HepG2 (cell line): Measurements from ENCODE around the gene SOBP. TPM values are rescaled to one million over a fixed set of nuclear protein-coding genes. Genes with fewer than 3 reads are reported as not detected.

Experiments
- BCL6 ChIP-seq: IDR thresholded peaks from 2 replicates; pipeline ENCODE4 v1.6.1; 2016; ENCODE audit warnings: missing genetic modification reagents, missing compliant biosample characterization
- CREB1 ChIP-seq, 2 experiments: fragments of 450-650 bp in 1 of 2; IDR thresholded peaks; 2 replicates each; pipeline ENCODE4 v1.6.1; 2016 to 2017; ENCODE audit warnings: control low read depth in 1 of 2, mild to moderate bottlenecking in 1 of 2, missing compliant biosample characterization in 1 of 2, missing genetic modification characterization in 1 of 2
- EP300 ChIP-seq, 3 experiments: sonication (generic) in 1 of 3; formaldehyde crosslinking in 1 of 3; IDR thresholded peaks; 2 replicates each; pipeline versions ENCODE4 v1.5.1 to v1.6.1; 2011 to 2020; ENCODE audit warnings: low read depth in 2 of 3, low read length in 2 of 3, borderline replicate concordance in 1 of 3, improper control_type of control experiment in 1 of 3, mild to moderate bottlenecking in 1 of 3, missing genetic modification reagents in 1 of 3, moderate library complexity in 1 of 3
- FOSL2 ChIP-seq: sonication (generic); formaldehyde crosslinking; IDR thresholded peaks from 2 replicates; pipeline ENCODE4 v1.4.0; 2020; ENCODE audit warnings: missing genetic modification reagents
- GABPA ChIP-seq, 2 experiments: IDR thresholded peaks; 2 replicates each; pipeline ENCODE4 v1.6.1; 2011 to 2016; ENCODE audit warnings: low read depth in 2 of 2, low read length in 1 of 2, missing biosample characterization in 1 of 2, missing genetic modification characterization in 1 of 2
- KDM6A ChIP-seq: IDR thresholded peaks from 2 replicates; pipeline ENCODE4 v1.6.1; 2016; ENCODE audit warnings: low read depth
- KLF16 ChIP-seq, 2 experiments: sonication (generic) in 1 of 2; formaldehyde crosslinking in 1 of 2; IDR thresholded peaks; 2 replicates each; pipeline versions ENCODE4 v1.6.1 to v1.8.0; 2016 to 2023; ENCODE audit warnings: missing genetic modification reagents in 2 of 2, missing compliant biosample characterization in 1 of 2
- MAFK ChIP-seq, 2 experiments: IDR thresholded peaks in 1 of 2; conservative IDR thresholded peaks in 1 of 2; 2 replicates each; pipeline ENCODE4 v1.6.1; 2011; ENCODE audit warnings: improper control_type of control experiment in 2 of 2, low read length in 2 of 2
- MEIS1 ChIP-seq: sonication (generic); formaldehyde crosslinking; IDR thresholded peaks from 2 replicates; pipeline ENCODE4 v1.9.0; 2021; ENCODE audit warnings: mild to moderate bottlenecking, missing genetic modification reagents, moderate library complexity, borderline replicate concordance
- MXD4 ChIP-seq: IDR thresholded peaks from 2 replicates; pipeline ENCODE4 v1.6.1; 2016; ENCODE audit warnings: mild to moderate bottlenecking, missing biosample characterization, missing genetic modification reagents
- NFKBIZ ChIP-seq: IDR thresholded peaks from 2 replicates; pipeline ENCODE4 v1.6.1; 2018; ENCODE audit warnings: missing genetic modification reagents, missing compliant biosample characterization
- PHF21A ChIP-seq: sonication (generic); formaldehyde crosslinking; IDR thresholded peaks from 2 replicates; pipeline ENCODE4 v1.5.0; 2020; ENCODE audit warnings: mild to moderate bottlenecking, missing genetic modification reagents
- SALL2 ChIP-seq: sonication (generic); formaldehyde crosslinking; IDR thresholded peaks from 2 replicates; pipeline ENCODE4 v1.8.1; 2023; ENCODE audit warnings: mild to moderate bottlenecking, missing genetic modification reagents, inconsistent platforms
- SOX13 ChIP-seq, 3 experiments: fragments of 450-650 bp in 1 of 3; sonication (generic) in 1 of 3; formaldehyde crosslinking in 1 of 3; IDR thresholded peaks in 2 of 3; conservative IDR thresholded peaks in 1 of 3; 2 replicates each; pipeline versions ENCODE4 v1.5.0 to v1.6.1; 2016 to 2020; ENCODE audit warnings: antibody characterized with exemption in 1 of 3, mild to moderate bottlenecking in 1 of 3, missing compliant biosample characterization in 1 of 3, missing genetic modification reagents in 1 of 3, moderate library complexity in 1 of 3
- TBX3 ChIP-seq: fragments of 450-650 bp; IDR thresholded peaks from 2 replicates; pipeline ENCODE4 v1.6.1; 2017; ENCODE audit warnings: antibody characterized with exemption, mild to moderate bottlenecking, inconsistent platforms, borderline replicate concordance
- TEAD3 ChIP-seq: optimal IDR thresholded peaks from 2 replicates; pipeline ENCODE3; 2016; ENCODE audit warnings: borderline replicate concordance
- YEATS4 ChIP-seq: sonication (generic); formaldehyde crosslinking; IDR thresholded peaks from 2 replicates; pipeline ENCODE4 v1.4.0; 2020; ENCODE audit warnings: missing genetic modification reagents, borderline replicate concordance
- ZBTB7B ChIP-seq: sonication (generic); formaldehyde crosslinking; IDR thresholded peaks from 2 replicates; pipeline ENCODE4 v1.4.0; 2020; ENCODE audit warnings: missing genetic modification reagents
- ZNF589 ChIP-seq: sonication (generic); formaldehyde crosslinking; conservative IDR thresholded peaks from 2 replicates; pipeline ENCODE4 v1.8.0; 2022; ENCODE audit warnings: mild to moderate bottlenecking, moderate library complexity, missing genetic modification reagents
- ZNF614 ChIP-seq: IDR thresholded peaks from 2 replicates; pipeline ENCODE4 v1.6.1; 2018; ENCODE audit warnings: missing biosample characterization, missing genetic modification reagents, inconsistent platforms, borderline replicate concordance
- ZNF772 ChIP-seq: sonication (generic); formaldehyde crosslinking; IDR thresholded peaks from 2 replicates; pipeline ENCODE4 v1.5.0; 2020; ENCODE audit warnings: mild to moderate bottlenecking, missing genetic modification reagents
- polyA plus RNA-seq, 8 experiments: library from polyadenylated mRNA; depleted of rRNA in 3 of 8; stranded (reverse) in 7 of 8; unstranded in 1 of 8; fragments of >200 nt; fragmentation: Illumina TruSeq in 4 of 8; extraction: Trizol in 4 of 8; gene quantifications; 2 replicates each; pipeline versions ENCODE4 v1.2.1 to v1.2.3, GENCODE V29; 2011 to 2016; ENCODE audit warnings: low read depth in 4 of 8, missing spikeins in 1 of 8, mixed read lengths in 1 of 8; ENCODE audit not compliant: insufficient read depth in 1 of 8
- total RNA-seq, 5 experiments: library from RNA; depleted of rRNA; stranded (reverse); fragments of >200 nt; fragmentation: Illumina TruSeq; extraction: Trizol; gene quantifications; 2 replicates each; pipeline ENCODE4 v1.2.3, GENCODE V29; 2016; ENCODE audit warnings: low read depth in 1 of 5
- TF ChIP-seq, protein P1 (sequence below): IDR thresholded peaks from 2 replicates; pipeline ENCODE4 v1.6.1; 2018; ENCODE audit warnings: missing genetic modification reagents, mild to moderate bottlenecking, missing compliant biosample characterization
- TF ChIP-seq, protein P2 (sequence below): IDR thresholded peaks from 2 replicates; pipeline ENCODE4 v1.6.1; 2012; ENCODE audit warnings: low read depth, low read length, improper control_type of control experiment
- TF ChIP-seq, protein P3 (sequence below): sonication (generic); formaldehyde crosslinking; IDR thresholded peaks from 2 replicates; pipeline ENCODE4 v1.4.0; 2020; ENCODE audit warnings: missing genetic modification reagents, borderline replicate concordance

Gene SOBP
- total and polyA plus RNA-seq, 2 of the 13 experiments (the other 11 are each of a cell fraction or from before 2014, with no cell fraction given) = 1.5 to 6.9 TPM

DNA sequence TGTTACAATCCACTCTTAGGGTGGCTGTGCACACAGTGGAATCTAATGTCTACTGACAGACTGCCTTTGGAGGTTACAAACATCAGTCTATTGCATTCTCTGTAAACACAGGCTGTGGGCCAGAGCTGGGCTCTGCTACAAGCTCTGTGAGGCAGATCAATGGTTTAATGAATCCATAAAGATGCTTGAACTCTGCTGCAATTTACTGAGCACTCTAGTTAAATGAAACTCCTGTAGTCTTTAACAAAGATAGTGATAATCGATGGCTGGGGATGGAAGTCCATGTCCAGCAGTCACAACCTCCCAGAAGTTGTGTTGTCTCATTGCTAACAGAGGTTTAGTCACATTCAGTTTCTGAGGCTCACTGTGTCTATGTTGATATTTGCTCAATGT lies 50.5 kb downstream of the SOBP start (continued):
- TF ChIP-seq MEIS1 (CRISPR knock-in tag) = 0 out of 2 replicates have a peak, but pooled peaks have one; percentile 22
- TF ChIP-seq YEATS4 (CRISPR knock-in tag) = peak; percentile 68; the same call in 1 of the 2 replicates
- TF ChIP-seq ZNF589 (CRISPR knock-in tag) = 0 out of 2 replicates have a peak, but pooled peaks have one; percentile 43
- TF ChIP-seq ZNF614 (CRISPR knock-in tag) = peak; percentile 89
- peak; percentile 77 for TF ChIP-seq FOSL2 (CRISPR knock-in tag)
- no peak for TF ChIP-seq MAFK (conservative IDR thresholded peaks at IDR 0.05 in 1 of 2, IDR thresholded peaks at IDR 0.05 in 1 of 2; ENCODE audit: low read length in 2 of 2)
- 0 out of 2 replicates have a peak, but pooled peaks have one; percentile 38 for TF ChIP-seq SALL2 (CRISPR knock-in tag)
- TF ChIP-seq, protein P1, sequence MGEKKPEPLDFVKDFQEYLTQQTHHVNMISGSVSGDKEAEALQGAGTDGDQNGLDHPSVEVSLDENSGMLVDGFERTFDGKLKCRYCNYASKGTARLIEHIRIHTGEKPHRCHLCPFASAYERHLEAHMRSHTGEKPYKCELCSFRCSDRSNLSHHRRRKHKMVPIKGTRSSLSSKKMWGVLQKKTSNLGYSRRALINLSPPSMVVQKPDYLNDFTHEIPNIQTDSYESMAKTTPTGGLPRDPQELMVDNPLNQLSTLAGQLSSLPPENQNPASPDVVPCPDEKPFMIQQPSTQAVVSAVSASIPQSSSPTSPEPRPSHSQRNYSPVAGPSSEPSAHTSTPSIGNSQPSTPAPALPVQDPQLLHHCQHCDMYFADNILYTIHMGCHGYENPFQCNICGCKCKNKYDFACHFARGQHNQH = peak; percentile 89
- TF ChIP-seq GABPA (IDR thresholded peaks at IDR 0.05; ENCODE audit: low read depth, low read length) = no peak
- TF ChIP-seq GABPA (CRISPR knock-in tag; IDR thresholded peaks at IDR 0.05; ENCODE audit: low read depth) = peak; percentile 15; the same call in 1 of the 2 replicates
- peak; percentile 90; the same call in 1 of the 2 replicates for TF ChIP-seq ZNF772 (CRISPR knock-in tag)
- TF ChIP-seq SOX13 (IDR thresholded peaks at IDR 0.05) = no peak; the same call in 1 of the 2 replicates
- peak in 1 of 2 experiments; percentile 90; a peak in 2 of 4 replicates for TF ChIP-seq SOX13 (CRISPR knock-in tag; conservative IDR thresholded peaks at IDR 0.05 in 1 of 2, IDR thresholded peaks at IDR 0.05 in 1 of 2)
- TF ChIP-seq, protein P2, sequence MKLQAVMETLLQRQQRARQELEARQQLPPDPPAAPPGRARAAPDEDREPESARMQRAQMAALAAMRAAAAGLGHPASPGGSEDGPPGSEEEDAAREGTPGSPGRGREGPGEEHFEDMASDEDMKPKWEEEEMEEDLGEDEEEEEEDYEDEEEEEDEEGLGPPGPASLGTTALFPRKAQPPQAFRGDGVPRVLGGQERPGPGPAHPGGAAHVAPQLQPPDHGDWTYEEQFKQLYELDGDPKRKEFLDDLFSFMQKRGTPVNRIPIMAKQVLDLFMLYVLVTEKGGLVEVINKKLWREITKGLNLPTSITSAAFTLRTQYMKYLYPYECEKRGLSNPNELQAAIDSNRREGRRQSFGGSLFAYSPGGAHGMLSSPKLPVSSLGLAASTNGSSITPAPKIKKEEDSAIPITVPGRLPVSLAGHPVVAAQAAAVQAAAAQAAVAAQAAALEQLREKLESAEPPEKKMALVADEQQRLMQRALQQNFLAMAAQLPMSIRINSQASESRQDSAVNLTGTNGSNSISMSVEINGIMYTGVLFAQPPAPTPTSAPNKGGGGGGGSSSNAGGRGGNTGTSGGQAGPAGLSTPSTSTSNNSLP = peak; percentile 99
- peak; percentile 41 to 91; a peak in 2 of 4 replicates for TF ChIP-seq EP300 (IDR thresholded peaks at IDR 0.05; ENCODE audit: low read depth in 2 of 2, low read length in 2 of 2)
- TF ChIP-seq EP300 (CRISPR knock-in tag; IDR thresholded peaks at IDR 0.05; ENCODE audit: borderline replicate concordance) = peak; percentile 70; the same call in 1 of the 2 replicates
- TF ChIP-seq NFKBIZ (CRISPR knock-in tag) = peak; percentile 90; the same call in 1 of the 2 replicates
- 0 out of 2 replicates have a peak, but pooled peaks have one; percentile 43 for TF ChIP-seq MXD4 (CRISPR knock-in tag)
- TF ChIP-seq KLF16 (CRISPR knock-in tag; IDR thresholded peaks at IDR 0.05) = peak in 1 of 2 experiments; percentile 80; a peak in 2 of 4 replicates
- peak; percentile 93 for TF ChIP-seq BCL6 (CRISPR knock-in tag)
- 0 out of 2 replicates have a peak, but pooled peaks have one; percentile 8 for TF ChIP-seq CREB1 (IDR thresholded peaks at IDR 0.05)
- TF ChIP-seq CREB1 (CRISPR knock-in tag; IDR thresholded peaks at IDR 0.05) = peak; percentile 70
- peak; percentile 91 for TF ChIP-seq PHF21A (CRISPR knock-in tag)
- peak; percentile 81 for TF ChIP-seq TEAD3 (CRISPR knock-in tag)
- TF ChIP-seq, protein P3, sequence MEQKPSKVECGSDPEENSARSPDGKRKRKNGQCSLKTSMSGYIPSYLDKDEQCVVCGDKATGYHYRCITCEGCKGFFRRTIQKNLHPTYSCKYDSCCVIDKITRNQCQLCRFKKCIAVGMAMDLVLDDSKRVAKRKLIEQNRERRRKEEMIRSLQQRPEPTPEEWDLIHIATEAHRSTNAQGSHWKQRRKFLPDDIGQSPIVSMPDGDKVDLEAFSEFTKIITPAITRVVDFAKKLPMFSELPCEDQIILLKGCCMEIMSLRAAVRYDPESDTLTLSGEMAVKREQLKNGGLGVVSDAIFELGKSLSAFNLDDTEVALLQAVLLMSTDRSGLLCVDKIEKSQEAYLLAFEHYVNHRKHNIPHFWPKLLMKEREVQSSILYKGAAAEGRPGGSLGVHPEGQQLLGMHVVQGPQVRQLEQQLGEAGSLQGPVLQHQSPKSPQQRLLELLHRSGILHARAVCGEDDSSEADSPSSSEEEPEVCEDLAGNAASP = 0 out of 2 replicates have a peak, but pooled peaks have one; percentile 22
- peak; percentile 46; the same call in 1 of the 2 replicates for TF ChIP-seq ZBTB7B (CRISPR knock-in tag)
- peak; percentile 87 for TF ChIP-seq KDM6A (CRISPR knock-in tag)
- peak; percentile 74; the same call in 1 of the 2 replicates for TF ChIP-seq TBX3
